ENCODE data around the gene BACH2. TPM values are rescaled to one million over a fixed set of nuclear protein-coding genes. Genes with fewer than 3 reads are reported as not detected.

Gene BACH2
- total and polyA plus RNA-seq, 2 of the 8 experiments (the other 6 are each of a cell fraction or from before 2014, with no cell fraction given), result 1.9 to 5.9 TPM

GRCh38 chr6:89917216-89917615, 379.4 kb downstream of the BACH2 start:
- Histone ChIP-seq H3K4me2 (ENCODE audit: insufficient read depth in 1 of 2, low read depth in 2 of 2, low read length in 2 of 2) (no peak overlapping the region), H2AK5ac (ENCODE audit: low read depth, low read length) (no peak overlapping the region), H3K4me1 (replicated peaks in 1 of 4; ENCODE audit: control insufficient read depth in 3 of 4, insufficient read depth in 4 of 4, low read length in 3 of 4) (peaks cover 0 to 5% (median under 1%) of the 10 kb centered on the region in 4 experiments; a peak in 1 of 7 replicates), H3K27me3 (replicated peaks in 1 of 4; ENCODE audit: control insufficient read depth in 3 of 4, extremely low read depth in 1 of 4, insufficient read depth in 3 of 4, low read length in 3 of 4) (no peaks in the 10 kb centered on the region), H2BK120ac (replicated peaks; ENCODE audit: low read depth, low read length) (no peak overlapping the region), H3K4me3 (ENCODE audit: extremely low read depth in 1 of 4, insufficient read depth in 2 of 4, low read depth in 3 of 4, low read length in 4 of 4) (no peak overlapping the region), H4K20me1 (replicated peaks in 1 of 2; ENCODE audit: control insufficient read depth in 1 of 2, insufficient read depth in 2 of 2, low read length in 2 of 2) (no peaks in the 10 kb centered on the region), H3K23ac (ENCODE audit: insufficient read length) (no peak overlapping the region), H3K4ac (replicated peaks; ENCODE audit: insufficient read length, low read depth, low read length) (no peak overlapping the region), H3K9ac (replicated peaks in 1 of 4; ENCODE audit: extremely low read depth in 1 of 4, low read depth in 3 of 4, low read length in 3 of 4) (no peak overlapping the region), H3K79me2 (ENCODE audit: control insufficient read depth in 1 of 2, insufficient read depth in 2 of 2, low read length in 2 of 2) (no peaks in the 10 kb centered on the region), H4K8ac (ENCODE audit: extremely low read depth, insufficient read depth, low read length) (no peak overlapping the region), H3K56ac (replicated peaks; ENCODE audit: insufficient read length, low read depth, low read length) (no peak overlapping the region), H3K18ac (ENCODE audit: extremely low read depth, low read length) (no peak overlapping the region), H3K27ac (ENCODE audit: low read depth, low read length) (no peak overlapping the region), H3K23me2 (ENCODE audit: low read depth, low read length) (no peaks in the 10 kb centered on the region; the same call in 1 of the 2 replicates), H2BK15ac (ENCODE audit: low read length) (no peak overlapping the region), H4K91ac (replicated peaks; ENCODE audit: insufficient read length, low read length) (no peak overlapping the region), H3K79me1 (ENCODE audit: low read depth, low read length) (no peaks in the 10 kb centered on the region), H2AFZ (ENCODE audit: low read length) (no peak overlapping the region; the same call in 1 of the 2 replicates), H4K5ac (ENCODE audit: insufficient read length, low read depth, low read length) (no peak overlapping the region), H3K36me3 (ENCODE audit: control insufficient read depth in 2 of 4, insufficient read depth in 4 of 4, low read length in 3 of 4) (no peaks in the 10 kb centered on the region), H2BK5ac (ENCODE audit: low read depth, low read length) (0 out of 2 replicates have a peak overlapping the region, but pooled peaks have one; percentile 35), H3K9me3 (ENCODE audit: insufficient read depth in 2 of 2, low read depth in 1 of 2, low read length in 1 of 2) (no peaks in the 10 kb centered on the region), H3K14ac (ENCODE audit: insufficient read length) (no peak overlapping the region), H2BK20ac (ENCODE audit: low read length) (no peak overlapping the region), H2BK12ac (ENCODE audit: low read depth, low read length) (0 out of 2 replicates have a peak overlapping the region, but pooled peaks have one; percentile 27)
- TF ChIP-seq CBX8 (IDR thresholded peaks at IDR 0.05; ENCODE audit: borderline replicate concordance, low read depth, low read length), result no peak
- TF ChIP-seq TBP (IDR thresholded peaks at IDR 0.05; ENCODE audit: low read depth, low read length), result no peak
- TF ChIP-seq BACH1 (IDR thresholded peaks at IDR 0.05; ENCODE audit: low read length), result no peak
- TF ChIP-seq E2F6 (IDR thresholded peaks at IDR 0.05), result no peak
- no peak for TF ChIP-seq POU5F1 (IDR thresholded peaks at IDR 0.05; ENCODE audit: low read depth, low read length)
- no peak for TF ChIP-seq CHD2 (IDR thresholded peaks at IDR 0.05; ENCODE audit: low read length)
- TF ChIP-seq SP4 (IDR thresholded peaks at IDR 0.05; ENCODE audit: low read length), result no peak
- no peak for TF ChIP-seq CHD1 (IDR thresholded peaks at IDR 0.05; ENCODE audit: low read depth, low read length)
- no peak for TF ChIP-seq SAP30 (IDR thresholded peaks at IDR 0.05; ENCODE audit: insufficient read depth, insufficient replicate concordance, low read length)
- TF ChIP-seq JUN (IDR thresholded peaks at IDR 0.05; ENCODE audit: low read depth, low read length), result no peak
- no peak for TF ChIP-seq PHF8 (conservative IDR thresholded peaks at IDR 0.05; ENCODE audit: low read depth, low read length)
- TF ChIP-seq SP1 (IDR thresholded peaks at IDR 0.05; ENCODE audit: low read depth, low read length), result no peak
- CTCF ChIA-PET (ENCODE audit: partially characterized antibody), result interaction anchor here (0.7 to 0.8 kb wide), 2 partner anchors 13 to 16 kb away, joined by 3 read pairs; no protein-coding TSS in a partner anchor
- whole genome bisulfite sequencing, 2 experiments (ENCODE audit: extremely low coverage in 1 of 2, insufficient coverage in 1 of 2, insufficient read length in 1 of 2, insufficient replicate concordance in 2 of 2, low coverage in 1 of 2, low lambda C conversion rate in 2 of 2, missing lambda C conversion rate in 1 of 2), result 90% methylated on average over 4 of the region's 4 CpGs; no CpG with 5 or more reads in 1 of the 2 experiments
- POLR2A ChIA-PET (ENCODE audit: partially characterized antibody), result no interaction called here
- no peak for FAIRE-seq
- no peak for DNase-seq (ENCODE audit: low read depth in 1 of 2, low spot score in 2 of 2)
